Fibroblast of skin of left biceps (primary cell): ENCODE results near the gene EVX2.

Experiments
- DNase-seq, 2 experiments: peaks; one replicate each; pipeline ENCODE4 v3.0.0-alpha.2; 2013; ENCODE audit warnings: low read depth in 2 of 2

Gene EVX2

DNA sequence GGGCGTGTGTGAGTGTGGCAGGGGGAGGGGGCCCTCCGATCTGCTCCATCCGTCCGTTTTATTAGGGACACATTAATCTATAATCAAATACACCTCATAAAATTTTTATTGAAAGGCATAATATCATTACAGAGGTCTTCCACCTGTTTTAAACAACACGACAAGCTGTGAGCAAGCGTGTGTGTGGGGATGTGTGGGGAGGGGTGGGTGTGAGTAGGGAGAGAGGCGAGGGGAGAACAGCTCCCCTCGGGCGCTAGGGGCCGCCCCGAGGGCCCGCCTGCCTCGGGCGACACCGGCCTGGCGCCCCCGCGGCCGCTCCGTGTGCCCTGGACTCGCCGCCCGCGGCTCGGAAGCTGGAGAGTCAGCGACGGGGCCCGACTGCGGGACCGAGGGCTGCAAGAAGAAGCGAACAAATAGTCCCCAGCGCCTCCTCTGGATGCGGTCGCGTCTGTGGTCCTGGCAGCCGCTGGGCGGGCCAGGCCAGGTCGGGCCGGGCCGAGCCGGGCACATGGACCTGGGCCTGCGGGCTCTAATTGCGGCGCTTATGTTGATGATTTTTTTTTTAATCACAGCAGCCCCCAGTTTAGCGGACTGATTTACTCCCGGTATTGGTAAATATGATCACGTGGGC, 38.4 kb upstream of the EVX2 start:
- DNase-seq, result no peak

GRCh38 chr2:176121190-176122051, 37.7 kb upstream of the EVX2 start:
- DNase-seq, result no peak

GRCh38 chr2:176120364-176121189, 36.8 kb upstream of the EVX2 start:
- no peak for DNase-seq

DNA sequence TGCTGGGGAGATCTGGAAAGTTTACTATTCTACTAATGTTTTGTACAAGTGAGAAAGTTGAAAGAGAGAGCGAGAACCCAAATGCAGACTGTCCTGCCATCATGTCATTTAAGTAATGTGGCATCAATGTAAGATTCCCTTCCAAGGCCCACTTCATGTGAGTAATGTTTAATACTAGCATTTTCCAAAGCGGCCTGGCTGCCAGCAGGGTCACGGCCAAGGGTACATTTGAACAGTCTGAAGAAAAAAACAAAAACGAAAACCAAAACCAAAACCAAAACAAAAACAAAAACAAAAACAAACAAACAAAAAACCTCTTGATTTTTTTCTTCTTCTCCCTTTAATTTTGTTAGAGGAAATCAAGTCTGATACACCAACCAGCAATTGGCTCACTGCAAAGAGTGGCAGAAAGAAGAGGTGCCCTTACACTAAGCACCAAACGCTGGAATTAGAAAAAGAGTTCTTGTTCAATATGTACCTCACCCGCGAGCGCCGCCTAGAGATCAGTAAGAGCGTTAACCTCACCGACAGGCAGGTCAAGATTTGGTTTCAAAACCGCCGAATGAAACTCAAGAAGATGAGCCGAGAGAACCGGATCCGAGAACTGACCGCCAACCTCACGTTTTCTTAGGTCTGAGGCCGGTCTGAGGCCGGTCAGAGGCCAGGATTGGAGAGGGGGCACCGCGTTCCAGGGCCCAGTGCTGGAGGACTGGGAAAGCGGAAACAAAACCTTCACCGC, 35.0 kb upstream of the EVX2 start:
- DNase-seq, result no peak

DNA sequence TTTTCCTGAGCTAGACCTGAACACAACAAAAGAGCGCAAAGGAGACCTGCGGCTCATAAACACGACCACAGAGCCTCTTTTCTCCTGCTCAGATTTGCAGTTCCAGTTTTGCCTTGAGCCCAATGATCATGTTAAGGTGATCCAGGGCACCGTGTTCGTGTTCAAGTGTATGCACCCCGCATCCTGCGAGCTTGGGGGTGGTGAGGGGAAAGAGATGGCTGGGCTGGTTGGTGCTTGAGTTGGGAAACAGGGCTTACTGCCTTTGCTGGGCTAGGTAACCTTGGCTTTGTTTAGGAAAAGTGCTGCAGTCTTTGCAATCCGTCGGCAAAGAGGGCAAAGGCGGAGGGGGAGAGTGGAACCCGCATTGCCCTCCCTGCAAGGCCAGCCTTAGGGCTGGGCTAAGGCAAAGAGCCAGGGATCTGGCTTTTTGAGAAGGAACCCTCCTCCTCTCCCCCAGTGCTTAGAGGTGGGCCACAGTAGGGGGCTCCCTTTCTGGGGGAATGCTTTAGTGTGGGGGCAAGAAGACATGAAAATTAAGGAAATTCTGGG, 34.1 kb upstream of the EVX2 start:
- no peak for DNase-seq

DNA sequence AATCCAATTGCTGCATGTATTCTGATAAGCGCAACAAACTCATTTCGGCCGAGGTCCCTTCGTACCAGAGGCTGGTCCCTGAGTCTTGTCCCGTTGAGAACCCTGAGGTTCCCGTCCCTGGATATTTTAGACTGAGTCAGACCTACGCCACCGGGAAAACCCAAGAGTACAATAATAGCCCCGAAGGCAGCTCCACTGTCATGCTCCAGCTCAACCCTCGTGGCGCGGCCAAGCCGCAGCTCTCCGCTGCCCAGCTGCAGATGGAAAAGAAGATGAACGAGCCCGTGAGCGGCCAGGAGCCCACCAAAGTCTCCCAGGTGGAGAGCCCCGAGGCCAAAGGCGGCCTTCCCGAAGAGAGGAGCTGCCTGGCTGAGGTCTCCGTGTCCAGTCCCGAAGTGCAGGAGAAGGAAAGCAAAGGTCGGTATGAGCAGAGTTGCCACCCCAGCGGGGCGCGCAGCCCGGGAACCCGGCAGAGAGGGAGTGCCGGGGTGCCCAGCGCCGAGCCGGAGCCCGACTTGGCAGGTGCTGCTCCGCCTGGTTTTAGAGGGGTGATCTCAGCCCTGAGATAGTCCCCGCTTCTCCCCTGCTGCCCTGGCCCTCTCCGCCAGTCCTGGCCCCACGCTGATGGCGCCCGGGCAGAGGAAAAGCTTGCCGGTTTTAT, 33.5 kb upstream of the EVX2 start:
- no peak for DNase-seq

DNA sequence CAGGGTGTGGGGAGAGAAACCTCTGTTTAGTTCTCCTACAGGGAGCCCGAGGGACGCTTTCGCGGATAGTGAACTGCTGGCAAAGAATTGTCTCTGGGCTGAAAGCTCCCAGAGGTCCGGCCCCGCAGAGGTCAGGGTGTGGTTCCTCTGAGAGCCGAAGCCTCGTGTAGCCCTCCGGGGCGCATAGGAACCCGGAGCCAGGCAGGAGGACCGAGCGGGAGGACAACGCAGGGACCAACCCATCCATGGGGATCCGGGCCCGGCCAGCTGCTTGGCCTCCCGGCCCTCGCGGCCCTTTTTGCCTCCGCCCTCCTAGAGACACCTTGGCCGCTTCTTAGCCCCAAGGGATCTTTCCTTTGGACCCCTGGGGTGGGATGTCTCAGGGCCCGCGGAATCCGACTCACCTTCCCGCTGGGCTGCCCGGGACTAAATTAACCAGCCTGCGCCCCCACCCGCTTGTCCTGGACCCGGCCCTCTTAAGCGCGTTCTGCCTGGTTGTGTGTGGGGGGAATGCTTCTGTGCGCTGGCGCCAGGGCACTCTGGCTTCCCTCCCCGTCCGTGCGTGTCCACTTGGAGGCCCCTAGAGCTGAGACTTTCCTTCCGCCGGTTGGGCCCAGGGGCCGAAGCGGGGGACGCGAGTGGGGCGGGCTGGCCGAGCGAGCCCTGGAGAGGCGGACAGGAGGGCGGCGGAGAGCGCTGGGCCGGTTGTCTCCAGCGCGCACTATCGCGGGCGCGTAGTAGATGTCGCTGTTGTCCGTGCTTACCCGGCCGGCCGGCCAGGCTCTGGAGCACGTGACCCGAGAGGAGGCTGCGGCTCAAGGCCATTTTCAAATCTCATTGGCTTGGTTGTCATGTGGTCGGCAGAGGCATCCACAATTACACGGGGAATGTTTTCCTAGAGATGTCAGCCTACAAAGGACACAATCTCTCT, 32.4 kb upstream of the EVX2 start, which contains the start of gene HOXD10:
Gene HOXD10, plus strand, starts transcription at position 896 of the 931 bp plus-strand sequence. CDS start 56 bp downstream, outside the sequence.
- no peak for DNase-seq

GRCh38 chr2:176114930-176115625, 31.3 kb upstream of the EVX2 start:
- no peak for DNase-seq

- no peak for DNase-seq
Observed at GRCh38 chr2:176114120-176114929, 30.6 kb upstream of the EVX2 start.

GRCh38 chr2:176112375-176113302, 28.9 kb upstream of the EVX2 start:
- no peak for DNase-seq

DNA sequence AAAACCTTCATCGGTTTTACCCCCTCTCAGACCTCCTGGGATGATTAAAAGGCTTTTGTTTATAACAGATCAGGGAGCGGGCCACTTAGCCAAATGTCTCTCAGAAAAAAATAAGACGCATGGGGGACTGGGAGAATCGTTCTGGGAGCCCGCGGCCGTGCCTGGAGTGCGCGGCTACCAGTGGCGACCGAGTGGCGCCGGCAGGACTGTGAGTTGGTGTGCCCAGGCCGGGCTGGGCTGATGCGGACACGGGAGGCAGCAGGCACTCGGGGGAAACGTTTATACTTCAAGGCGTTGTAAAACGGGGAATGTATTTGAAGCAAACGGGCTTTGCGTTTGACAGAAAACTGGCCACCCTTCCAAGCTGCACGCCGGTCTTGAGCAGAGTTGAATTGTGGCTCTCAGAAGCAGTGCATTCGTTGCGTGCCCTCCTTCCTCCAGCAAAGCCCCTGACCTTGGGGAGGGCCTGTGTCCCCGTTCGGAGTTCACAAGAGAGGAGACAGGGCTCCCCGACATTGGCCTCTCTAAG, 28.1 kb upstream of the EVX2 start:
- DNase-seq, result no peak

GRCh38 chr2:176111309-176111663, 27.5 kb upstream of the EVX2 start:
- no peak for DNase-seq

- no peak for DNase-seq
Observed at GRCh38 chr2:176110415-176111308, 26.9 kb upstream of the EVX2 start.

DNA sequence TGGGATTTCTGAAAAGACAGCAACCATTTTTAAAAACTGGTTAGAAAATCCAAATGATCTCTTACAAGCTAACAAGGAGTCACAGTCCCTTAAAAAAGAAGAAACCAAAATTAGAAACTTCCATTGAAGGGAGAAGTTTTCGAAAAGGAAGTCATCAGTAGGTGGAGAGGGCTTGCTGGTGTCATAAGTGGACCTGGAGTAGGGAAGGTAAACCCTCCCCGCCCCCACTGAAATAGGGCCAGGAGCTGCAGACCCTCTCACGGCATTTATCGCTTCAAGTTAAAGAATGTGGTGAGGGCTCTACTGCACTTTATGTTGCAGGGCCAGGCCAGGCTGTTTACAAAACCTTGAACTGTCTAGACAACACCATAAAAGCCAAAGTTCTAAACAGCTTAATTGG, 26.2 kb upstream of the EVX2 start:
- no peak for DNase-seq

DNA sequence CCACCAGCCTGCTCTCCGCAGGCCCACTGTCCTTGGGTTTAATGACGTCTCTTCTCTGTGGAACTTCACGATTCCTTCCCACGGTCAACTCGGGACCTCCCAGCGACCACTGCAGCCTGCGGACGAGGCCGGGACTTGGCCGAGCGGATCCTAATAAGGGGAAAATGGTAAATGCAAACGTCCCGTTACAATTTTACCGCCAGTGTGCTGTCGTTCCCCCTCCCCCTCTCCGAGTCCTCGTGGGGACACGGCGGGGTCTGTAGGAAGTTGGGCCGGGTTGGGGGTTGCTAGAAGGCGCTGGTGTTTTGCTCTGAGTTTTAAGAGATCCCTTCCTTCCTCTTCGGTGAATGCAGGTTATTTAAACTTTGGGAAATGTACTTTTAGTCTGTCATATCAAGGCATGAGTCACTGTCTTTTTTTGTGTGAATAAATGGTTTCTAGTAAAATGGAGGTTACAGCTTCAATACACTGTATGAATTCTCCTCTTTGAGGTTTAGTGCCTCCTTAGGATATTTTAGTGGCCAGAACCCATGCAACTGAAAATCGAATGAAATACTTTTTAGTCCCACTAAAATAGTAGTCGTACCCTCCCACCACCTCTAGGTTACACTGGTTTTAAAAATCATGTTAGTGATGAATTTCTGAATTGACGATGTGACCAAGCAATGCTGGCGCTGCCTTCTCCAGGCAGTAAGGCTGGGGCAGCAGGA, 25.6 kb upstream of the EVX2 start:
- DNase-seq, result no peak
